Measurements from ENCODE around the gene IL1R1.

IL1R1 gene

DNA sequence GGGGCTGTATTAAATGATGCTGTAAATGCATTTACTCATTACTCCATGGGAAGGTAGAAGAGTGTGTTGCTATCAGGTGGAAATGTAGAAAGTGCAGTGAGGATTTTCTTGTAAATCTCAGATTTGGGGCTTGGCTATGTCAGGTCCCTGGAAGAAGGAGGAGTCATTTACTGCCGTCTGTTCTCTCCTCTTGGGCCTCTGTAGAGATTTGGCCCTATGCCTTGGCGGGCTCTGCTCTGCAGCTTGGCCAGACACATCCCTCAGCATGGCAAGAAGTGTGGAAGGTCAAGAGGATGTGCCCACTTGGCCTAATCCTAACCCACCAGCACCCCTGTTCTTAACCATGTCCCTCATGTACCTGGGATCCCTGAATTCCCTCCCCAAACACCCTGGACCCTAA lies 6.7 kb downstream of the IL1R1 start:
- Histone ChIP-seq H3K27me3 (ENCODE audit: insufficient read depth, low read length) (no peaks in the 10 kb centered on the region), H3K9me2 (ENCODE audit: low read depth, low read length) (no peaks in the 10 kb centered on the region), H3K27ac (ENCODE audit: low read depth, low read length, poor library complexity, severe bottlenecking) (no peak overlapping the region), H3K4me1 (ENCODE audit: insufficient read depth, low read length, severe bottlenecking) (no peaks in the 10 kb centered on the region), H3K9ac (ENCODE audit: low read length) (no peak overlapping the region), H3K9me3 (ENCODE audit: low read length) (no peaks in the 10 kb centered on the region), H2AFZ (ENCODE audit: low read length) (no peak overlapping the region), H3K36me3 (ENCODE audit: insufficient read depth, low read length) (no peaks in the 10 kb centered on the region), H3K4me3 (ENCODE audit: low read depth, low read length, poor library complexity, severe bottlenecking) (no peak overlapping the region), H3K79me2 (ENCODE audit: insufficient read depth, low read length) (no peaks in the 10 kb centered on the region), H4K20me1 (ENCODE audit: insufficient read depth, low read length) (no peaks in the 10 kb centered on the region), H3F3A (ENCODE audit: insufficient read depth, low read length) (no peaks in the 10 kb centered on the region), H3K4me2 (ENCODE audit: low read length) (no peak overlapping the region)
- no peak for TF ChIP-seq EZH2 (IDR thresholded peaks at IDR 0.05; ENCODE audit: borderline replicate concordance, low read length)
- TF ChIP-seq, protein P1, sequence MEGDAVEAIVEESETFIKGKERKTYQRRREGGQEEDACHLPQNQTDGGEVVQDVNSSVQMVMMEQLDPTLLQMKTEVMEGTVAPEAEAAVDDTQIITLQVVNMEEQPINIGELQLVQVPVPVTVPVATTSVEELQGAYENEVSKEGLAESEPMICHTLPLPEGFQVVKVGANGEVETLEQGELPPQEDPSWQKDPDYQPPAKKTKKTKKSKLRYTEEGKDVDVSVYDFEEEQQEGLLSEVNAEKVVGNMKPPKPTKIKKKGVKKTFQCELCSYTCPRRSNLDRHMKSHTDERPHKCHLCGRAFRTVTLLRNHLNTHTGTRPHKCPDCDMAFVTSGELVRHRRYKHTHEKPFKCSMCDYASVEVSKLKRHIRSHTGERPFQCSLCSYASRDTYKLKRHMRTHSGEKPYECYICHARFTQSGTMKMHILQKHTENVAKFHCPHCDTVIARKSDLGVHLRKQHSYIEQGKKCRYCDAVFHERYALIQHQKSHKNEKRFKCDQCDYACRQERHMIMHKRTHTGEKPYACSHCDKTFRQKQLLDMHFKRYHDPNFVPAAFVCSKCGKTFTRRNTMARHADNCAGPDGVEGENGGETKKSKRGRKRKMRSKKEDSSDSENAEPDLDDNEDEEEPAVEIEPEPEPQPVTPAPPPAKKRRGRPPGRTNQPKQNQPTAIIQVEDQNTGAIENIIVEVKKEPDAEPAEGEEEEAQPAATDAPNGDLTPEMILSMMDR (IDR thresholded peaks at IDR 0.05; ENCODE audit: low read length) = no peak

DNA sequence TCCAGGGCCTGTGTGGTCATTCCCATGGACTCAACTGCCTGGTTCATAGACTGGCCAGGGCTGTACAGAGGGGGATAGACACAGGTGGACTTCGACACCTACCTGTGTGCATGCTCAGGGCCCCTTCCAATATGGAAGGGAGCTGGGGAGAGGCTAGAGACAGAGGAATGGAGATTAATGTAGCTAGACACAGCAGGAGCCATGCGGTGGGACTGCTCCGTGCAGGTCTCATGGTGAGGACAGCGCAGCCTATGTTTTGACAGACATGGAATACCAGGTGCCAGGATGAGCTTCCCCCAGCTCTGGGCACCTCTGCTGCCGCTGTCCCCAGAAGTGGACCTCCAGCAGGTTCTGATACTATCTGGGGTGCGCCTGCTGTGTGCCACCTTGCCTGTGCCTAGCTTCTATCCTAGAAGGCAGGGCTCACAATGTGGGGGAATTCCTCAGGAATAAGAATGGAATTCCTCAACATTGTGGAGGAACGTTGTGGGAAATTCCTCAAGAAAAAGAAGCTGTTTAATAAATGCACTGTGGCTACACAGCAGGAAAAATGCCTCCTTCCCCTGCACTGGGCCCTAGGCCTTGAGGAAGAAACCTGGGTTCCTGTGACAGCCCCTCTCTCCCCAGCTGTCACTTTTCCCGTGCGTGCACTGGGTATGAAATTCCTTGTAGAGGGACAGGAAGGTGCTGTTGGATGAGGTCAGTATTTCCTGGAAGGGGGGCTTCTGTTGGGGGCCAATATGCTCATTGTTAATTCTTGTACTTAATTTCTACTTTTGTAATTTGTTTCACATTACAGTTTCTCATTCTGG lies 7.3 kb downstream of the IL1R1 start:
- no peaks in the 10 kb centered on the region for H3K9me2 ChIP-seq (ENCODE audit: low read depth, low read length)
- TF ChIP-seq EZH2 (IDR thresholded peaks at IDR 0.05; ENCODE audit: borderline replicate concordance, low read length) = no peak
- TF ChIP-seq, protein P1 (IDR thresholded peaks at IDR 0.05; ENCODE audit: low read length) = no peak
- no peak overlapping the region for H3K4me3 ChIP-seq (ENCODE audit: low read depth, low read length, poor library complexity, severe bottlenecking)
- H3F3A ChIP-seq (ENCODE audit: insufficient read depth, low read length) = no peaks in the 10 kb centered on the region
- H3K9ac ChIP-seq (ENCODE audit: low read length) = no peak overlapping the region
- no peak overlapping the region for H3K27ac ChIP-seq (ENCODE audit: low read depth, low read length, poor library complexity, severe bottlenecking)
- no peaks in the 10 kb centered on the region for H3K27me3 ChIP-seq (ENCODE audit: insufficient read depth, low read length)
- no peak overlapping the region for H2AFZ ChIP-seq (ENCODE audit: low read length)
- H3K4me1 ChIP-seq (ENCODE audit: insufficient read depth, low read length, severe bottlenecking) = no peaks in the 10 kb centered on the region
- no peaks in the 10 kb centered on the region for H3K9me3 ChIP-seq (ENCODE audit: low read length)
- H3K4me2 ChIP-seq (ENCODE audit: low read length) = no peak overlapping the region
- H4K20me1 ChIP-seq (ENCODE audit: insufficient read depth, low read length) = no peaks in the 10 kb centered on the region
- H3K36me3 ChIP-seq (ENCODE audit: insufficient read depth, low read length) = no peaks in the 10 kb centered on the region
- no peaks in the 10 kb centered on the region for H3K79me2 ChIP-seq (ENCODE audit: insufficient read depth, low read length)

DNA sequence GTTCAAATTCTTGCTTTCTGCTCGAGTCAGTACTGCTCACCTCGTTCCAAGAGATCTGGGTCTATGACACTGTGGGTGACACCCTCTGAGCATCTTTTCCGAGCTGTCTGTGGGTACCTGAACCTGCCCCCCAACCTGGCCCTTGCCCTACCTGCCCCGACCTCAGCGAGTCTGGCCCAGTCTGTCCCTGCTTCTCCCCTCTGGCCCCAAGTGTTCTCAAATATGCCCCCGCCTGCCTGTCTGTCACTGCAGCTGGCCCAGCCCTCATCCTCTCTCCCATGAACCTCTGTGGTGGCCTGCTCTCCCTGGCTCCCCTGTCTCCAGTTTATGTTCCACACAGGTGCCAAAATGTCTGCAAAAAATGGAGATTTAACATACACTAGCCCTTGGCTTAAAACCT lies 11.8 kb downstream of the IL1R1 start:
- Histone ChIP-seq H3K4me2 (ENCODE audit: low read length) (no peak overlapping the region), H3K79me2 (ENCODE audit: insufficient read depth, low read length) (no peaks in the 10 kb centered on the region), H3K9me2 (ENCODE audit: low read depth, low read length) (no peaks in the 10 kb centered on the region), H3F3A (ENCODE audit: insufficient read depth, low read length) (no peaks in the 10 kb centered on the region), H2AFZ (ENCODE audit: low read length) (no peak overlapping the region), H3K4me3 (ENCODE audit: low read depth, low read length, poor library complexity, severe bottlenecking) (no peak overlapping the region), H4K20me1 (ENCODE audit: insufficient read depth, low read length) (no peaks in the 10 kb centered on the region), H3K27ac (ENCODE audit: low read depth, low read length, poor library complexity, severe bottlenecking) (no peak overlapping the region), H3K9me3 (ENCODE audit: low read length) (no peaks in the 10 kb centered on the region), H3K36me3 (ENCODE audit: insufficient read depth, low read length) (no peaks in the 10 kb centered on the region), H3K9ac (ENCODE audit: low read length) (no peak overlapping the region), H3K27me3 (ENCODE audit: insufficient read depth, low read length) (no peaks in the 10 kb centered on the region), H3K4me1 (ENCODE audit: insufficient read depth, low read length, severe bottlenecking) (no peaks in the 10 kb centered on the region)
- TF ChIP-seq, protein P1 (IDR thresholded peaks at IDR 0.05; ENCODE audit: low read length) = no peak

Measured in OCI-LY1 (cell line).